GM10248 (cell line): ENCODE results near the gene GHRHR.

Experiments used
- CTCF ChIA-PET: fragments of 300-600 bp; sonication (Branson Sonifier 250); formaldehyde crosslinking; extraction: SDS; loops from one replicate; lab custom pipeline; 2021; ENCODE audit warnings: antibody characterized with exemption; lab: Yijun Ruan, JAX
- POLR2A ChIA-PET: fragments of 350-650 bp; sonication (Branson Sonifier 250); formaldehyde crosslinking; extraction: SDS; loops from one replicate; lab custom pipeline; 2020; ENCODE audit warnings: antibody characterized with exemption; lab: Yijun Ruan, JAX
- DNase-seq: peaks from one replicate; pipeline ENCODE4 v3.0.0; 2012; ENCODE audit errors: extremely low spot score
- CTCF ChIP-seq: IDR thresholded peaks from 2 replicates; pipeline ENCODE4 v1.5.1; 2012; ENCODE audit warnings: mild to moderate bottlenecking, low read depth; ENCODE audit errors: extremely low read depth, missing control alignments, control extremely low read depth

The GHRHR gene

GRCh38 chr7:30917216-30917893 is 46.4 kb upstream of the GHRHR start:
- ChIA-PET POLR2A (no interaction called here), CTCF (interaction anchor here (1.6 kb wide), 1 partner anchor 57 kb away, joined by 4 read pairs; no protein-coding TSS in a partner anchor)
- no peak for DNase-seq
- no peak for TF ChIP-seq CTCF

GRCh38 chr7:30918676-30919075 is 45.1 kb upstream of the GHRHR start:
- TF ChIP-seq CTCF = no peak
- CTCF ChIA-PET = interaction anchor here (3.3 kb wide), 1 partner anchor 20 kb away, joined by 16 read pairs; no protein-coding TSS in a partner anchor
- DNase-seq = no peak
- POLR2A ChIA-PET = interaction anchor here (0.7 kb wide), 1 partner anchor 784 kb away, joined by 8 read pairs; the partner anchor contains the start of gene MTURN

- ChIA-PET POLR2A (no interaction called here), CTCF (interaction anchor here (1.1 to 3.3 kb wide), 6 partner anchors 9 to 63 kb away, joined by 3 to 16 read pairs (median 4); no protein-coding TSS in a partner anchor)
- no peak for DNase-seq
- TF ChIP-seq CTCF = no peak
Measured at GRCh38 chr7:30920021-30920583, 43.7 kb upstream of the GHRHR start.

DNA sequence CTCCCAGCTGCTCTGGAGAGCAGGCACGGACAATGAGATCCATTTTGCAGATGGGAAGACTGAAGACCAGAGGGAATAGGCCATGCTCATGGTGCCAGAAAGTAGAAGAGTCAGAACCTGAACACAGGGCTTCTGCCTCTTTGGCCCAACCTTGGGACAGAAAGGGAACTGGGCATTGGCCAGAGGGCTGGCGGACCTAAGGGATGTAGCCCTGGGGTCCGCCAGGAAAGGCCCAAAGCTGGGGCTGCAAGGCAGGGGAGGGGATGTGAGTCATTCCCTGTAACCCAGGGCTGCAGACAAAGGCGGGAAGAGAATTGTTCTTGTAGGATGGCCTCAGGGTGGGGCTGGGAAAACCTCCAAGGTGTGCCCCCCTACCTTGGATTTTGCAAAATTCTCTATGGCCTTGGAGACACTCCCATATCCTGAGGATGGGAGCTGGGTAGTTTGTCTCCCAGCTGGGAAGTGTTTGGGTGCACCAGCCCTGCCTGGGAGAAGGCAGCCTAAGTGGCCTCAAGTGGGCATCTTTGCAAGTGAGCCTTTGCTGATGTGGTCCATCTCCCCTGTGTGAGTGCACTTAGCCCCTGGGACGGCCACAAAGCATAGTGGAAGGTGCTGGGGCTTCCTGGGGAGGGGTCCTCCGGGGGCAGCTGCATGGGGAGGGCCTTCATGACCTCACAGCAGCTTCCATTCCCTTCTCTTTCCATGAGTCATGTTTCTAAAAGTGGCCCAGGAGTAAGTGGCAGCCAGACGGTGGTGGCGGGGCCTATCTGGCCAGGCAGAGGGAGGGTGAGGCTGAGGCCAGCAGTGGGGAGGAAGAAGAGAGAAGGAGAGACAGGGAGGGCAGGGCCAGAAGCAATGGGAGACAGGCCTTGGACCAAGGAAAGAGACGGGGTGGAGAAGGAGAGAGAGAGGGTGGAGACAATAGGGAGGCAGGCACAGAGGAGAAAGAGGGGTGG is 42.9 kb upstream of the GHRHR start:
- ChIA-PET POLR2A (no interaction called here), CTCF (interaction anchor here (1.1 to 3.3 kb wide), 6 partner anchors 8 to 63 kb away, joined by 3 to 16 read pairs (median 4); no protein-coding TSS in a partner anchor)
- no peak for DNase-seq
- no peak for TF ChIP-seq CTCF

GRCh38 chr7:30921540-30922401 is 42.0 kb upstream of the GHRHR start:
- POLR2A ChIA-PET = no interaction called here
- no peak for DNase-seq
- TF ChIP-seq CTCF = no peak
- CTCF ChIA-PET = interaction anchor here (1.0 to 3.3 kb wide), 4 partner anchors 8 to 62 kb away, joined by 3 to 16 read pairs (median 4); no protein-coding TSS in a partner anchor
